GM19035 (cell line): ENCODE data around the gene ELMO3.
A peak's percentile ranks its signal among the peaks of the same experiment; 100 is the strongest.

Experiments
- ATAC-seq: cut with Tn5 transposase; IDR thresholded peaks from one replicate; pipeline ENCODE4 v1.9.1; 2021; ENCODE audit not compliant: unreplicated experiment

ELMO3 gene

DNA sequence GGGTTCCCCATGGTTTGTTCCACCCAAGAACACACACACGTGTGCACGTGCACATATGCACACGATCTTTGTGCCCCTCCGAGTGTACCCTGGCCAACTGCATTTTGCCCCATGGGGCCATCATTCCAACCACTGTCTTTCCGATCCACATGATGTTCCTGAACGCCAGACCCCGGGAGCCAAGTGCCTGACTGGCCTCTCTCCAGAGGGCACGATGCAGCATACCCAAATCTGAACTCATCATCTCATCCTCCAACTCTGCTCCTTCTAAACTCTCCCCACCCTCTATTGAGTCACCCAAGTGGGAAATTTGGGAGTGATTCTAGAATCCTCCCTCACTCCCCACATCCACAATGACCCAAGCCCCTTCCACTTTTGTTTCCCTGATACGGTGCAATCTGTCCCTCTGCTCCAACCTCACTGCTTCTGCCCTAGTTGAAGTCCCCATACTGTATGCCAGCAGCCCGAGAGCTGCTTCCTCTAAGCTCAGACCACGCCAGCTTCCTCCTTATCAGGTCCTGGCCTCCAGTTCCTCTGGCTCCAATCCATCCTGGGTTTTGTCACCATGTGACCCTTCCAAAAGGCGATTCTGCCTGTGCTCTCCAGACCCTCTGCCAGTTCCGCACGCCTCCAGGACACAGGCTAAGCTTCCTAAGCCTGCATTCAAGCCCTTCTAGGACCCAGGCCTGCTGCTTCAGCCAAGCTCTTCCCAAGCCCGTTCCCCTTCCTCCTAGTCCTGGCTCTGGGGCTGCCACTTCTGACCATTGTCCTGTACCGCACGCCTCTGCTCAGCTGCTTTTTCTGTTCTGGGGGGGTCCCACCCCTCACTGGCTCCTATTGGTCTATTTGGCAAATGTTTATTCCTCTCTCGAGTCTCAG is 17.9 kb downstream of the ELMO3 start:
- ATAC-seq = no peak

DNA sequence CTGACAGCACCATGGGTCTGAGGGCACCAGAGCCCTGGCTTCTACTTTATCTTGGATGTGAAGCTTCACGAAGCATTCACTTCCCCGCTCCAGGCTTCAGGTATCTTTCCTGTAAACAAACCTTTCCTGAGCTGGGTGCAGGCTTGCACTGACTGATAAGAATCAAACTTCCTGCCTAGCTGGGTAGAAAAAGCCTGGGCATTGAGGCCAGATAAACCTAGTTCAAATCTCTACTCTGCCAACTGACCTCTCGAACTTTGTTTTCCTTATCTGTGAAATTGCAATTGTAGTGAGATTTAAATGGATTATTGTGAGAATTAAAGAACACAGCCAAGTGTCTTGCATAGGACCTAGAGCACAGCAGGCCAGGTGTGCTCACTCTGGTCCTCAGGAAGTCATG is 25.1 kb downstream of the ELMO3 start:
- no peak for ATAC-seq

DNA sequence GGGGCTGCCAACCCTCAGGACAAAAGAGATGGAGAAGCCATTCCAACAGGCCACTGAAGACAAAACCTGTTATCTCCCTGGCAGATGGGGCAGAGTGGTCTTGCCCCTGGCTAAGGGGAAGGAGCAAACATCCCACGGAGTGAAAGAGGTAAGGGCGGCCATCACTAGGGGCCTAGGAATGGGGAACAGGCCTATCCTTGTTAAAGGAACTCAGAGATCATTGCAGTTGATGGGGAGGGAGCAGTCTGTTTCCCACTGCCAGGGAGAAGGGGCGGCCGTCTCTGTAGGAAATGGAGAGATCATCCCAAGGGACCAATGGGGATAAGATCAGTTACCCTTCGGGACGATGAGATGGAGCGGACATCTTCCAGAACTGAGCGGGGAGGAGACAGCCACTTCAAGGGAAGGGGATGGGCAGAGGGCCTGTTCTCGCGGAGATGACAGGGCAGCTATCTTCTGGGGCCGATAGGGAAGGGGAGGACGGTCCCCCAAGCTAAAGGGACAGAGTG is 27.4 kb downstream of the ELMO3 start:
- no peak for ATAC-seq

DNA sequence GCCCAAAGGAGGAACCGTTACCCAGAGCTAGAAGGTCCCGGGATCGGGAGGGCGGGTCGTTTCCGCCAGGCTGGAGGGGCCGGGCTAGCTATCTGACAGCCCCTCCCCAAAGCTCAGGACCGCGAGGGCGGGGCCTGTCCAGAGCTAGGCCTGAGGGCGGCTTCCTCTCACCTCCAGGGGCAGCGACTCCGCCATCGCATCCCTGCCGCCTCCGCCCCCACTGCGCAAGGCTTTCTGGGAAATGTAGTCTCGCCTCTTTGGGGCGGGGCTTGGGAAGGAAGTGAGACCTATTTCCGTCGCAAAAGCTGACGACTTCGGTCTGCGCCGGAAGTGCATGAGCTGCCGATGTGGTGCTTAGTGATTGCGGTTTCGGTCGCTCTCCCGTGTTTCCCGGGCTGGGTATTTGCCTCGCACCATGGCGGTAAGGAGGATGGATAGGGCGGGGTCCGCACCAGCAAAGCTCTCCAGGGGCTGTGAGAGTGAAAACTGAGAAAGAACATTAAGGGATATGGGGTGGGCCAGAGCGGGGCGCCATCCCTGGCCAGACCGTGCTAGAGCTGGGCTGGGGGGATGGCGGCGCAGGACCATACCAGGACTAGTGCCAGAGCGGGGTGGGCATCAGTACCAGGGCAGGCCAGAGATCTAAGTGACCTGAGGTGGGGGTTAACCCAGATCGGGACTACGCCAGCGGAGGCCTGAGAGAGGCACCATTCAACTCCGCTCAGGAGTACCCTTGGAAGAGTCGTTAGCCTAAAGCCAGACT is 28.1 kb downstream of the ELMO3 start, which contains the start of gene TMEM208:
Gene TMEM208 (plus strand): TSS at position 327 of the 763 bp plus-strand sequence. CDS start 89 bp downstream, at position 416.
- peak; percentile 97 for ATAC-seq

DNA sequence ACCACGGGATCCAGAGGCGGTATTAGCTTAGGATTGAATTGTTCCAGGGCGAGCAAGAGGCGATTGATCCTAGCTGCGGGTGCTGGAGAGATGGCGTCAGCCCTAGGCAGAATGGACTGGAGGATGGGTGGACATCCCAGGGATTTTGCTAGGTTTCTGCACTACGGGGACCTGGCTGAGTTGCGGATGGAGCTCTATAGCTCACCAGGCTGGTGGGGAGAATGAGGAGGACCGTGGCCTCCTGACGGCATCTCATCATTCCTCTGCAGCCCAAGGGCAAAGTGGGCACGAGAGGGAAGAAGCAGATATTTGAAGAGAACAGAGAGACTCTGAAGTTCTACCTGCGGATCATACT is 28.6 kb downstream of the ELMO3 start:
- no peak for ATAC-seq

DNA sequence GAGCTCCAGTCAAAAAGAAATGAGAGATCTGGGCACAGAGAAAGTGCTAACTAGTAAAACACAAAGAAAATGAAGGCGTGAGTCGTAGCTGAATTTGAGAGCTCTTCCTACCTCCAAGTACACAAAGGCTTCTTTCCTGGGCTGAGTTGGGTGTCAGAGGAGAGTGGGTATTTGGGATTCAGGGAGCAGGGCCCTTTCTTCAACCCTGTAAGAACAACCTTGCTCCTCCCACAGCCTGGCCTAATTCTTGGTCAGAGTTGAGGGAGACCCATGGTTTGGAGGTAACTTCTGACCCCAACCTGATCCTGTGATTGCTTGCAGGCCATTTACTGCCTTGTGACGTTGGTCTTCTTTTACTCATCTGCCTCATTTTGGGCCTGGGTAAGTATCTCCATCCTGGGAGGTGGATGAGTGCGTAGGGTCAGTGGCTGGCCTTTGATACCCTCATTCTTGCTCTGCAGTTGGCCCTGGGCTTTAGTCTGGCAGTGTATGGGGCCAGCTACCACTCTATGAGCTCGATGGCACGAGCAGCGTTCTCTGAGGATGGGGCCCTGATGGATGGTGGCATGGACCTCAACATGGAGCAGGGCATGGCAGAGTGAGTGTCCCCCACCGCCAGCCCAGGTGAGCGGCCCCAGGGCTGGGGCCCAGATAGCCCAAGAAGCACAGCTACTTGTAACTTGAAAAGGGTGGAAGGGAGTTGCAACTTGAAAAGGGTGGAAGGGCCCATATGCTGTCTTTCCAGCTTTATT is 29.3 kb downstream of the ELMO3 start:
- ATAC-seq = no peak

DNA sequence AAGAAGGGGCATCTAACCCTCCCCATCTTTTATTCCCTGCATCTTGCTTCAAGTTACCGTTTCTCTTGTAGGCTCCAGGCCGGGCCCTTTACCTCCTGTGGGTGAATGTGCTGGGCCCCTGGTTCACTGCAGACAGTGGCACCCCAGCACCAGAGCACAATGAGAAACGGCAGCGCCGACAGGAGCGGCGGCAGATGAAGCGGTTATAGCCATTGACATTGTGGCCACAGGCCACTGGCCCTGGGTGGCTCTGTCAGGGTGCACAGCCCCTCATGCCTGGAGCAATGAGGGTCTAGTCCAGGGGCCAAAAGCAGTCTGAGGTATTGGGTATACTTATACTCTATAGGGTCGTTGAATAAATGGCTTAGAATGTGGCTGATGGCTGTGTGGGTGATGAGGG is 30.0 kb downstream of the ELMO3 start:
- no peak for ATAC-seq

DNA sequence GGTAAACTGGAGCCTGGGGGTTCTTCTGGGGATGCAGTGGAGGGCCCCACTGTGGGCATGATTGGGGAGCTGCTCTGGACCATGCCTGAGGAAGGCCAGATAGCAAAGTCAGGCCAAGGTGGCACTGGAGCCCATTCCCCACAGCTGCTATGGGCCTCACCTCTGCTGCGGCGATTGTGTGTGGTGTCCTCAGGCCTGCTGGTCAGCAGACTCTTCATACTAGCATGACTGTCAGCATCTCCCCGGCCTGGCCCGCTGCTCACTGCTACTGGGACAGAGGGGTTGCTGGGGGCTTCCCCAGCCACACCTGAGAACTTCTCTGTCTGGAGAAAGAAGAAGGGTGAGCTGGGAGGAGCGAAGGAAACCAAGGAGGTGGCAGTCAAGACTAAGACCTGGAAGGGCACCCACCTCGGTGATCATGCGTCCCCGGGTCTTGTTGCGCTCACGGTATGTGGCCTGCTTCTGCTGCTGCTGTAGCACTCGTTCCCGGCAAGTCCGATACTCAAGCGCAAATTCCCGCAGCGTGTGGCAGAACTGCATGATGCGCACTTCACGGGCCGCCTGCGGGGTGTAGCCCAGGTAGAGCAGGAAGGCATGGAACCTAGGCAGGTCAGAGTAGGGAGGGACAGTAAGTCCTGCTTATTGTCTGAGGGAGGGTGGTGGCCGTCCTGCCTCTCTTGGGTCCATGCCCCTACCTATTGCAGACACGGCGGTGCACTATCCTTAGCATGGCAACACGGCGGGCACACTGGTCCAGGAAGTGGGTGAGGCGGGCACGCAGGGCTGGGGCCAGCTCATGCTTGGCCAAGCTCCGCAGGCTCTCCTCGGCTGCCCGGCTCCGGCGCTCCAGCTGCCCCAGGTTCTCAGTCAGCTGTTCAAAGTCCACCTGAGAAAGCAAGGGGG is 31.2 kb downstream of the ELMO3 start:
- ATAC-seq = no peak

DNA sequence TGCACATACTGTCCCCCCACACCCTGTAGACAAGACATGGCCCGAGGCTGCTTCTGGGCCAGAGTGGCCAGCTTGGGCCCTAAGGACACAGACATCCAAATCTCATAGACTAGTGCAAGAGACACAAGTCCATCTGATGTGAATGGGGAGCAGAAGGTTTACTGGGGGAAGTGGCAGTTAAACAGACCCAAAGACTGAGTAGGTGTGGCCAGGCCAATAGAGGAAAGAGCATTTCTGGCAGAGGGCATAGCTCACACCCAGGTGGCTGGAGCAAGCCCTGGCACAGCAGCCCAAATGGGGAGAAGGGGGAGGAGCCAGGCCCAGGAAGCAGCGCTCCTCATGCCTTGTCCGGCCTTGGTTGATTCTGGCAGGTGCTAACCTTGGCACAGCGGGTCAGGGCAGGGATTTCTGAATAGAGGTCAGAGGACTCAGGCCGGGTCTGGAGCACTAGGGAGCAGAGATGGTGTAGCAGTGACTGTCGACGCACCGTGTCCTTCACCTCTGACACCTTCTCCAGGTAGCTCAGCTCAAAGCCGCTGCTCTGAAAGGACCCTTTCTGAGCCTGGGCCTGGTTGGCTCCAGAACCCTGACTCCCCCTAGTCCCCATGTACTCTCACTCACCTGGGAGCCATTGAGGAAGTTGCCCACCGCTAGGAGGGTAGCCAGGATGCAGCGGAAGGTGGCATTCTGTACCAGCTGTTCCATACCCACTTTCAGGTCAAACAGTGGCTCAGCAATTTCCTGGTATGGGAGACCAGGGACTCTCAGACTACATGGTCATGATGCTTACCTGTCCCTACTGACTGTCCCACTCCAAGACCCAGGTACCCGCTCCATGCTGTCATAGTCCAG is 32.1 kb downstream of the ELMO3 start:
- ATAC-seq = no peak

DNA sequence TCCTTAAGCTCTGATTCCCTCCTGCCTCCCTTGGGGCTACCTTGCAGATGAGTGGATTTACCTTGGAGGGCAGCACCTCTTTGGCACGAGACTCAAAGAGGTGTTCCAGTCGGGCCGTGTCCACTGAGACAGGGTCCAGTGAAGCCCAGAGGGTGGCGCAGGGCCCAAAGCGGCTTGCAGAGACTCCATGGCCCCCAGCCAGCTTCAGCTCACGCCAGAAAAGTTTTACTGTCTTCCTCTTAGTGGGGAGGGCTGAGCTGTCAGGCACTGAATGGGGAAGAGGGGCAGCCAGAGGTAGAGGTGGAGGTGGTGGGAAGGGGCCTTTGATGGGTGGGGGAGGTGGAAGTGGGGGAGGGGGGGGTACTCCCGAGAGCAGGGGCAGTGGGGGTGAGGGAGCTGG is 34.7 kb downstream of the ELMO3 start:
- ATAC-seq = no peak

DNA sequence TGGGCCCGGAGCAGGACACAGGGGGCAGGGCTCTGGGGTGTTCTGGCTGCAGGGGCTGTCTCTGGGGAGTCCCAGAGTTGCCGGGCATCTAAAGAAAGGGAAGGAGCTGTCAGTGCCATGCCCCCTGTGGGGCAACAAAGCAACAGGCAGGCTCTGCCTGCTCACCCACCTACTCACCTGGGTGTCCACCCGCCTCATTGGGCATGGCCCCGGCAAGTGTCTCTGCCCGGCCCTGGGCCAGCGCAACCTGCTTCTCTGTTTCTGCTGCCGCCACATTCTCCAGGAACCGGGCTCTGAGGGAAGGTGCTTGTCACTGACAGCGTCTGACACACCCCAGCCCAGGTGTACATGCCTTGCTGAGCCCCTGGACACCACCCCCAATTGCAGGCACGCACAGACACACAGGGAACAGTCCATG is 35.3 kb downstream of the ELMO3 start:
- no peak for ATAC-seq

DNA sequence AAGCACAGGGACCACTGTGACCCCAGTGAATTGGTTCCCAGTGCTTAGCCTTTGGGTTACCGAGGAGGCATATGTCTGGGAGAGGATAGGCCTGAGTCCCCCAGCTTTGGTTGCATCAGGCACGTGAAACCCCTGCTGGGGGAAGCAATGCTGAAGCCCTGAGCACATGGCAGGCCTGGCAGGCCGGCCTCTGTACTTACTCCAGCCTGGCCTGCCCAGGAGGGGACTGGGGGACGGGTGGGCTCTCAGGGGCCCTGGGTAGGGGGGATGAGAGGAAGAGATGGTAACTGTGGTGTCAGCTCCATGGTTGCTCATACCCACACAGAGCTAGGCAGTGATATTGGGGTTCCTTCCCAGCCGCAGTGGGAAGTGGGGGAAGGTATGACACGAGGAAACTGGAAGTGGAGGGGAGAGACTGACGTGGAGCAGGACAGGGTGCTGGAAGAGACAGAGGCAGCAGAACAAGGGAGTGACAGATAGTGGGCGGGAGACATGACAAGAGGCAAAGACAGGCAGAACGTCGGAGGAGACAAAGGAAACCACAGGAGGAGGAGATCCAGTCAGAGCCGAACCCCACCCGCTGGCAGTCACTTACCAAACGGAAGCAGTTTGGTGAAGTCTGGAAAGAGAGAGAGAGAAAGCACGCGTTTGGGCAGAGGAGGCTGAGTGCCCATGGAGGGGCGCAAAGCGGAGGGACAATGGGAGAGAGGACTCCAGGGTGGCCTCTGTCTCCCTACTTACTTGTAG is 37.1 kb downstream of the ELMO3 start:
- no peak for ATAC-seq

DNA sequence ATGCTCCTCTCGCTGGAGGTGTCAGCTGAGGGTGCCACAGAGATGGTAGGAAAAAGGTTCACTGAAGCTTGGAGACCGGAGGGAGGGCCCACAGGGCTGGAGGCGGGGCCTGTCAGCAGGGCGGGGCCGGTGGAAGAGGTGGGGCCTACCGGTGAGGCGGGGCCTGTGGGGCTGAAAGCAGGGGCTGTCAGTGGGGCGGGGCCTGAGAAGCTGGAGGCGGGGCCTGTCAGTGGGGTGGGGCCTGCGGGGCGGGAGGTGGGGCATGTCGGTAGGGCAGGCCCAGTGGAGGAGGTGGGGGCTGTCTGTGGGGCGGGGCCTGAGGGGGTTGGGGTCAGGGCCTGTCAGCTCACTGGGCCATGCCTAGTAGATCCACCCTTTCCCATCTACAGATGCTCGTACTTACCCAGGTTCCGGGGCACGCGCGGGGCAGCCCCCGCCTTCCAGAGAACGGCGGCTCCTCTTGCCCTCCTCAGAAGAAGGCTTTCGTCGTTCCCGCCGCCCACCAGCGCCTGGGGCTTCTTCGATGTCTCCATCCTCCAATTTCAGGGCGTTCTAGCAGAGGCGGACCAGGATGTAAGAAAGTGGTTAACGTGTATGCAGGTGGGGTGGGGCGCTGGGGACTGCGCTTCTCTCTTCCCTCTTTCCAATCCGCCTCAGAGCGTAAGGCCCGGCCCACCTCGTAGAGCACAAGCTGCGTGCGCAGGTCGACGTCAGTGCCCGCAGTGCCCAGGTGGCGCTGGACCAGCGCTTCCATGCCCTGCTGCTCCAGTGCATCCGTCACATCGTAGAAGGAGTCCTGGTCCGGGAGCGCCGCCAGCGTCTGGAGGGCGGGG is 37.8 kb downstream of the ELMO3 start:
- no peak for ATAC-seq

DNA sequence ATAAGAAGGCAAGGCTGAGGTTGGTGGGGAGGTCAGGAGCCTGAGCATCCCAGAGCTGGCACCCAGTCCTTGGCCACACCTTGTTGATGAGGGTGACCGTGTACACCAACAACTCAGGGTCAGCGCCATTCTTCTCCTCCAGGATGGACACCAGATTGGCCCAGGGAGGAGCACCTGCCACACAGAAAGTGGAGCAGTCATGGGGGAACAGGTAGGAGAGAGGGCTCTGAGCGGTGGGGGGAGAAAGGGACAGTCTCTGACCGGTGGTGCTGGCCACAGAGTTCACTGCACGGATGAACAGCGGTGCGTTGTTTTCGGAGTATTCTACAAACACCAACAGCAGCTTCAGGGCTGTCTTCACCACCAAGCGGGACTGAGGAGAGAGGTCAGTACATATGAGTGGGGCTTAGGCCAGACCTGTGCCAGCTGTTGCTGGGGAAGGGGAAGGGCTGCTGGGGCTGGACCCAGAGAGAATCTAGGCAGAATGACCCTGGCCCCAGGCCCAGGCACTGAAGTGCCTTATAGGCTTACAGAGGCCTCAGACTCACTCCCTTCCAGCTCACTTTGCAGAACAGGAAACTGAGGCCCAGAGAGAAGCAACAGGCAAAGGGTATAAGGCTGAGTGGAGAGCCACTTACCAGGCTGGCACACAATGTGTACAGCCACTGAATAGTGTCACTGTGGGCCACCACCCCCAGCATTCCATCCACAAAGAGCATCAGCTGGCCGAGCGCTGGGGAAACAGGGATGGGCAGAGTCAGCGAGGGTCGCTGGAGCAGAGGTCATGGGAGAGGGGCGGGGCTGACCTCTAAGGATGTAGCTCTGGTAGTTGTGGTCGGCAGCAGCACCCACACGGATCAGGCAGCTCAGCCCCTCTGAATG is 38.7 kb downstream of the ELMO3 start:
- no peak for ATAC-seq

DNA sequence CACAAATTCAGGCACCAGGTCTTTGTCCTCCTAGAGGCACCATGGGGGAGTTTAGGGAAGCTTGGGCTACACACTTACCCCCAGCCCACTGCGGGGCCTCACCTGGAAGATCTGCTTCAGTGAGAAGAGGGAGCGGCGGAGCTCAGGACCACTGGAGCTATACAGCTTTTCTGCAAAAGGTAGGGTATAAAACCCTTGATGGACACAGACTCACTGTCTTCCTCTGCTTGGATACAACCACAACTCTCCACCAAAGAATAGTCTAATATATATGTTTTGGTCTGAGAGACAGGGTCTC is 39.3 kb downstream of the ELMO3 start:
- no peak for ATAC-seq

DNA sequence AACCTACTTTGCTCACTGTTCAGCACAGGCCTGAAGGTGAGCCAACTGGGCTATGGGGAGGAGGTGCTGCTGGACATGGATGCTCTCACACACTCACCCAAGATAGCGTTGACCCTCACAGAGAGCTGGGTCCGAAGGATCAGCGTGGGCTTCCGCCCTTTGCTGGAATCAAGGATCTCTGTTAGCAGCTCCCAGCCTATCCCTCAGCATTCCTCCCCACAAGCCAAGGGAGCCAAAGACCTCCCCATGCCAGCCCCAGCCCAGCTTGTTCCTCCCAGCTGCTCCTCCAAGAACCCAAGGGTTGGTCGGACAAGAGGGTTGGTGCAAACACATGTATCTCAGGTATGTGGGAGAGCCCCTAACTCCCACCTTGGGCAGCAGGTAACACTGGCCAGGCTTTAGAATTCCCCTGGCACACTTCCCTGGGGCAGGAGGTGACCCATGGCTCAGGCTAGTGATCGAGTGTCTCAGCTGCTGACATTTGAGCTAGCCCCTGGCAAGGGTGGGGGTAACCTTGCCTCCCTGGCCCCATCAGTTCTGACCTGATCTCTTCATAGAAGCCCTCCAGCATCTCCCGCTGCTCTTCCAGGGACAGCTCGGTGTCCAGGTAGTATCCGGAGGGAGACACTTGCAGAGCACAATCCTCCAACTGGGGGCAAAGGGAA is 40.0 kb downstream of the ELMO3 start:
- ATAC-seq = no peak

DNA sequence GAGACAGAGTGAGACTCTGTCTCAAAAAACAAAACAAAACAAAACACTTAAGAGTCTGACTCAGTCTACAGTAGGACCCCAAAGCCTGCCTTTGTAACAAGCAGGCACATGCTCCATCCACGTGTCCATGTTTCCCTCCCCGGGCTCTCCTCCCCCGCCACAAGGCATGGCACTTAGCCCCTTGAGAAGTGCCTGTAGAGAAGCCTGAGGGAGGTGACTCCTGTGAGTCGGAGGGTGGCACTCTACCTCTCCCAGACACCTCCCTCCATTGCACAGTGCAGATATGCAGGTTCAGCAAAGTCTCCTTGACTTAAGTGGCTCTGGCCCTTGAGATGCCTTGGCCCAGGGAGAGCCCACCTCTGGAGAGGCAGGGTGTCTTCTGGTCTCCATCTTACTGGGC is 41.6 kb downstream of the ELMO3 start:
- no peak for ATAC-seq
